ENCODE data around the gene GHR. TPM values are rescaled to one million over a fixed set of nuclear protein-coding genes. Genes with fewer than 3 reads are reported as not detected.

Gene GHR
- total and polyA plus RNA-seq, 2 of the 8 experiments (the other 6 are each of a cell fraction or from before 2014, with no cell fraction given): 0.15 to 0.19 TPM

- Histone ChIP-seq H2BK12ac (ENCODE audit: low read depth, low read length) (no peak overlapping the region), H3K36me3 (ENCODE audit: control insufficient read depth in 2 of 4, insufficient read depth in 4 of 4, low read length in 3 of 4) (no peaks in the 10 kb centered on the region), H3K79me1 (ENCODE audit: low read depth, low read length) (no peaks in the 10 kb centered on the region), H3K18ac (ENCODE audit: extremely low read depth, low read length) (no peak overlapping the region), H2BK20ac (ENCODE audit: low read length) (no peak overlapping the region), H4K91ac (replicated peaks; ENCODE audit: insufficient read length, low read length) (no peak overlapping the region), H2BK120ac (replicated peaks; ENCODE audit: low read depth, low read length) (no peak overlapping the region), H3K56ac (replicated peaks; ENCODE audit: insufficient read length, low read depth, low read length) (no peak overlapping the region), H3K4me2 (ENCODE audit: insufficient read depth in 1 of 2, low read depth in 2 of 2, low read length in 2 of 2) (no peak overlapping the region), H3K9ac (replicated peaks in 1 of 4; ENCODE audit: extremely low read depth in 1 of 4, low read depth in 3 of 4, low read length in 3 of 4) (no peak overlapping the region), H3K4me1 (replicated peaks in 1 of 4; ENCODE audit: control insufficient read depth in 3 of 4, insufficient read depth in 4 of 4, low read length in 3 of 4) (peaks cover 0 to 3% (median 0%) of the 10 kb centered on the region in 4 experiments; a peak in 1 of 7 replicates), H2BK5ac (ENCODE audit: low read depth, low read length) (no peak overlapping the region), H3K27ac (ENCODE audit: low read depth, low read length) (no peak overlapping the region), H3K4me3 (ENCODE audit: extremely low read depth in 1 of 4, insufficient read depth in 2 of 4, low read depth in 3 of 4, low read length in 4 of 4) (no peak overlapping the region), H3K79me2 (ENCODE audit: control insufficient read depth in 1 of 2, insufficient read depth in 2 of 2, low read length in 2 of 2) (no peaks in the 10 kb centered on the region), H2BK15ac (ENCODE audit: low read length) (no peak overlapping the region), H3K14ac (ENCODE audit: insufficient read length) (no peak overlapping the region), H2AFZ (ENCODE audit: low read length) (no peak overlapping the region), H3K27me3 (replicated peaks in 1 of 4; ENCODE audit: control insufficient read depth in 3 of 4, extremely low read depth in 1 of 4, insufficient read depth in 3 of 4, low read length in 3 of 4) (no peaks in the 10 kb centered on the region), H3K23me2 (ENCODE audit: low read depth, low read length) (no peaks in the 10 kb centered on the region), H4K8ac (ENCODE audit: extremely low read depth, insufficient read depth, low read length) (no peak overlapping the region), H4K20me1 (replicated peaks in 1 of 2; ENCODE audit: control insufficient read depth in 1 of 2, insufficient read depth in 2 of 2, low read length in 2 of 2) (no peaks in the 10 kb centered on the region), H3K4ac (replicated peaks; ENCODE audit: insufficient read length, low read depth, low read length) (no peak overlapping the region), H4K5ac (ENCODE audit: insufficient read length, low read depth, low read length) (no peak overlapping the region), H3K9me3 (ENCODE audit: insufficient read depth in 2 of 2, low read depth in 1 of 2, low read length in 1 of 2) (no peaks in the 10 kb centered on the region), H2AK5ac (ENCODE audit: low read depth, low read length) (no peak overlapping the region), H3K23ac (ENCODE audit: insufficient read length) (no peak overlapping the region)
- POLR2A ChIA-PET (ENCODE audit: partially characterized antibody): no interaction called here
- CTCF ChIA-PET (ENCODE audit: partially characterized antibody): interaction anchor here (0.5 to 4.3 kb wide), 4 partner anchors 9 to 535 kb away, joined by 3 to 26 read pairs (median 9); no protein-coding TSS in a partner anchor
- WGBS, 2 experiments (ENCODE audit: extremely low coverage in 1 of 2, insufficient coverage in 1 of 2, insufficient read length in 1 of 2, insufficient replicate concordance in 2 of 2, low coverage in 1 of 2, low lambda C conversion rate in 2 of 2, missing lambda C conversion rate in 1 of 2): 92% methylated on average over 5 of the region's 5 CpGs; no CpG with 5 or more reads in 1 of the 2 experiments
- FAIRE-seq: no peak
- DNase-seq (ENCODE audit: low read depth in 1 of 2, low spot score in 2 of 2): no peak
- TF ChIP-seq EP300 (IDR thresholded peaks at IDR 0.05; ENCODE audit: borderline replicate concordance in 1 of 2, low read depth in 2 of 2, low read length in 2 of 2) (no peak), NRF1 (IDR thresholded peaks at IDR 0.05; ENCODE audit: low read depth, low read length) (no peak), CTBP2 (IDR thresholded peaks at IDR 0.05; ENCODE audit: borderline replicate concordance, insufficient read depth, insufficient read length, low read length) (no peak), RNF2 (IDR thresholded peaks at IDR 0.05; ENCODE audit: borderline replicate concordance, low read depth, low read length, missing control alignments, poor library complexity, severe bottlenecking) (no peak), CBX5 (IDR thresholded peaks at IDR 0.05; ENCODE audit: low read depth, low read length) (no peak), EZH2 (IDR thresholded peaks at IDR 0.05; ENCODE audit: low read depth, low read length, severe bottlenecking) (no peak), RFX5 (IDR thresholded peaks at IDR 0.05; ENCODE audit: borderline replicate concordance, low read depth, low read length) (no peak), RAD21 (IDR thresholded peaks at IDR 0.05 in 1 of 2, conservative IDR thresholded peaks at IDR 0.05 in 1 of 2; ENCODE audit: low read depth in 2 of 2, low read length in 2 of 2) (no peak), KDM1A (IDR thresholded peaks at IDR 0.05; ENCODE audit: borderline replicate concordance, low read length) (no peak), SAP30 (IDR thresholded peaks at IDR 0.05; ENCODE audit: insufficient read depth, insufficient replicate concordance, low read length) (no peak), EGR1 (IDR thresholded peaks at IDR 0.05; ENCODE audit: borderline replicate concordance, low read depth, low read length) (no peak)
Measured at GRCh38 chr5:42592401-42593140, 169.3 kb downstream of the GHR start.

Data from H1 (cell line).